Measurements from ENCODE around the gene WDR11.

The WDR11 gene

GRCh38 chr10:120927352-120927751 is 76.2 kb downstream of the WDR11 start:
- H3K36me3 ChIP-seq (ENCODE audit: control insufficient read depth, low read length): no peaks in the 10 kb centered on the region
- H3K4me1 ChIP-seq (ENCODE audit: control insufficient read depth, low read length): no peaks in the 10 kb centered on the region
- TF ChIP-seq CTCF (IDR thresholded peaks at IDR 0.05; ENCODE audit: low read depth, low read length, poor library complexity, severe bottlenecking): no peak
- no peak for TF ChIP-seq EZH2phosphoT487 (IDR thresholded peaks at IDR 0.05; ENCODE audit: borderline replicate concordance, low read length)
- H3K9me2 ChIP-seq (replicated peaks; ENCODE audit: control insufficient read depth, low read length): no peaks in the 10 kb centered on the region
- no peaks in the 10 kb centered on the region for H3K9me3 ChIP-seq (ENCODE audit: control insufficient read depth, insufficient read depth, low read length)
- H3K27me3 ChIP-seq (ENCODE audit: control insufficient read depth, low read length): no peaks in the 10 kb centered on the region
- no peak overlapping the region for H3K27ac ChIP-seq (ENCODE audit: low read depth, low read length)
- no peaks in the 10 kb centered on the region for H3K79me2 ChIP-seq (ENCODE audit: control insufficient read depth, low read length)
- no peaks in the 10 kb centered on the region for H3F3A ChIP-seq (ENCODE audit: control insufficient read depth, insufficient read depth)
- no peaks in the 10 kb centered on the region for H4K20me1 ChIP-seq (ENCODE audit: control insufficient read depth, insufficient read depth, low read depth, low read length)
- H3K4me3 ChIP-seq (ENCODE audit: low read length): no peak overlapping the region
- H3K4me2 ChIP-seq (ENCODE audit: low read length): no peak overlapping the region

- Histone ChIP-seq H3K36me3 (ENCODE audit: control insufficient read depth, low read length) (no peaks in the 10 kb centered on the region), H3K27ac (ENCODE audit: low read depth, low read length) (no peak overlapping the region), H3K27me3 (ENCODE audit: control insufficient read depth, low read length) (no peaks in the 10 kb centered on the region), H3K9me3 (ENCODE audit: control insufficient read depth, insufficient read depth, low read length) (no peaks in the 10 kb centered on the region), H3K9me2 (replicated peaks; ENCODE audit: control insufficient read depth, low read length) (no peaks in the 10 kb centered on the region), H3K79me2 (ENCODE audit: control insufficient read depth, low read length) (no peaks in the 10 kb centered on the region), H3K4me3 (ENCODE audit: low read length) (no peak overlapping the region), H3K4me1 (ENCODE audit: control insufficient read depth, low read length) (no peaks in the 10 kb centered on the region), H3K4me2 (ENCODE audit: low read length) (no peak overlapping the region), H4K20me1 (ENCODE audit: control insufficient read depth, insufficient read depth, low read depth, low read length) (no peaks in the 10 kb centered on the region), H3F3A (ENCODE audit: control insufficient read depth, insufficient read depth) (no peaks in the 10 kb centered on the region)
- TF ChIP-seq EZH2phosphoT487 (IDR thresholded peaks at IDR 0.05; ENCODE audit: borderline replicate concordance, low read length): no peak
- TF ChIP-seq CTCF (IDR thresholded peaks at IDR 0.05; ENCODE audit: low read depth, low read length, poor library complexity, severe bottlenecking): no peak
Observed at GRCh38 chr10:120929166-120929565, 78.0 kb downstream of the WDR11 start.

GRCh38 chr10:120931423-120931822 is 80.3 kb downstream of the WDR11 start:
- no peak overlapping the region for H3K27ac ChIP-seq (ENCODE audit: low read depth, low read length)
- H3K9me3 ChIP-seq (ENCODE audit: control insufficient read depth, insufficient read depth, low read length): no peaks in the 10 kb centered on the region
- no peaks in the 10 kb centered on the region for H3K4me1 ChIP-seq (ENCODE audit: control insufficient read depth, low read length)
- no peak overlapping the region for H3K4me3 ChIP-seq (ENCODE audit: low read length)
- no peaks in the 10 kb centered on the region for H3K79me2 ChIP-seq (ENCODE audit: control insufficient read depth, low read length)
- no peak overlapping the region for H3K4me2 ChIP-seq (ENCODE audit: low read length)
- no peaks in the 10 kb centered on the region for H3K36me3 ChIP-seq (ENCODE audit: control insufficient read depth, low read length)
- H3K9me2 ChIP-seq (replicated peaks; ENCODE audit: control insufficient read depth, low read length): no peaks in the 10 kb centered on the region
- H3K27me3 ChIP-seq (ENCODE audit: control insufficient read depth, low read length): no peaks in the 10 kb centered on the region
- no peaks in the 10 kb centered on the region for H3F3A ChIP-seq (ENCODE audit: control insufficient read depth, insufficient read depth)
- no peaks in the 10 kb centered on the region for H4K20me1 ChIP-seq (ENCODE audit: control insufficient read depth, insufficient read depth, low read depth, low read length)
- TF ChIP-seq EZH2phosphoT487 (IDR thresholded peaks at IDR 0.05; ENCODE audit: borderline replicate concordance, low read length) (no peak), CTCF (IDR thresholded peaks at IDR 0.05; ENCODE audit: low read depth, low read length, poor library complexity, severe bottlenecking) (no peak)

GRCh38 chr10:120931999-120932398 is 80.8 kb downstream of the WDR11 start:
- H3K79me2 ChIP-seq (ENCODE audit: control insufficient read depth, low read length): no peaks in the 10 kb centered on the region
- no peaks in the 10 kb centered on the region for H3K9me3 ChIP-seq (ENCODE audit: control insufficient read depth, insufficient read depth, low read length)
- H3K27ac ChIP-seq (ENCODE audit: low read depth, low read length): no peak overlapping the region
- no peak overlapping the region for H3K4me3 ChIP-seq (ENCODE audit: low read length)
- H3K36me3 ChIP-seq (ENCODE audit: control insufficient read depth, low read length): no peaks in the 10 kb centered on the region
- TF ChIP-seq EZH2phosphoT487 (IDR thresholded peaks at IDR 0.05; ENCODE audit: borderline replicate concordance, low read length) (no peak), CTCF (IDR thresholded peaks at IDR 0.05; ENCODE audit: low read depth, low read length, poor library complexity, severe bottlenecking) (no peak)
- H3F3A ChIP-seq (ENCODE audit: control insufficient read depth, insufficient read depth): no peaks in the 10 kb centered on the region
- no peaks in the 10 kb centered on the region for H3K27me3 ChIP-seq (ENCODE audit: control insufficient read depth, low read length)
- no peaks in the 10 kb centered on the region for H3K4me1 ChIP-seq (ENCODE audit: control insufficient read depth, low read length)
- H3K9me2 ChIP-seq (replicated peaks; ENCODE audit: control insufficient read depth, low read length): no peaks in the 10 kb centered on the region
- no peaks in the 10 kb centered on the region for H4K20me1 ChIP-seq (ENCODE audit: control insufficient read depth, insufficient read depth, low read depth, low read length)
- H3K4me2 ChIP-seq (ENCODE audit: low read length): no peak overlapping the region
